OCI-LY1 (cell line): Measurements from ENCODE around the gene SAE1.

ENCODE experiments used
- H2AFZ ChIP-seq: fragments of 200-600 bp; sonication (generic), shearing (Covaris generic); 2 replicates; pipeline ENCODE4 v1.6.0; 2014; ENCODE audit warnings: antibody characterized with exemption, mild to moderate bottlenecking, low read length
- H3F3A ChIP-seq: fragments of 200-600 bp; sonication (generic), shearing (Covaris generic); 2 replicates; pipeline ENCODE4 v1.6.0; 2014; ENCODE audit warnings: mild to moderate bottlenecking, antibody characterized with exemption, low read length, moderate library complexity; ENCODE audit not compliant: insufficient read depth
- H3K27ac ChIP-seq: fragments of 200-600 bp; sonication (generic); 2 replicates; pipeline ENCODE4 v1.5.1; 2014; ENCODE audit warnings: low read length, mixed run types, mild to moderate bottlenecking, low read depth; ENCODE audit not compliant: poor library complexity, severe bottlenecking
- H3K27me3 ChIP-seq: fragments of 200-600 bp; sonication (generic); 2 replicates; pipeline ENCODE4 v1.6.0; 2014; ENCODE audit warnings: antibody characterized with exemption, mild to moderate bottlenecking, low read length, moderate library complexity; ENCODE audit not compliant: insufficient read depth
- H3K36me3 ChIP-seq: fragments of 200-600 bp; sonication (generic); 2 replicates; pipeline ENCODE4 v1.6.1; 2014; ENCODE audit warnings: mild to moderate bottlenecking, antibody characterized with exemption, low read length, moderate library complexity, mixed read lengths; ENCODE audit not compliant: insufficient read depth
- H3K4me1 ChIP-seq: fragments of 200-600 bp; sonication (generic); 2 replicates; pipeline ENCODE4 v1.5.1; 2014; ENCODE audit warnings: mild to moderate bottlenecking, low read length, moderate library complexity; ENCODE audit not compliant: insufficient read depth, severe bottlenecking
- H3K4me2 ChIP-seq: fragments of 200-600 bp; sonication (generic), shearing (Covaris generic); 2 replicates; pipeline ENCODE4 v1.6.1; 2014; ENCODE audit warnings: low read length
- H3K4me3 ChIP-seq: fragments of 200-600 bp; sonication (generic); 2 replicates; pipeline ENCODE4 v1.5.1; 2014; ENCODE audit warnings: low read length, low read depth, mild to moderate bottlenecking, mixed read lengths; ENCODE audit not compliant: poor library complexity, severe bottlenecking
- H3K79me2 ChIP-seq: fragments of 200-600 bp; shearing (Covaris generic); 2 replicates; pipeline ENCODE4 v1.6.1; 2016; ENCODE audit warnings: mixed run types, low read length, mixed read lengths; ENCODE audit not compliant: insufficient read depth
- H3K9ac ChIP-seq: fragments of 200-600 bp; sonication (generic), shearing (Covaris generic); 2 replicates; pipeline ENCODE4 v1.6.1; 2014; ENCODE audit warnings: mild to moderate bottlenecking, low read length, mixed read lengths
- H3K9me2 ChIP-seq: fragments of 200-600 bp; sonication (generic), shearing (Covaris generic); 2 replicates; pipeline ENCODE4 v1.6.1; 2014; ENCODE audit warnings: low read depth, mild to moderate bottlenecking, low read length, mixed read lengths
- H3K9me3 ChIP-seq: fragments of 200-600 bp; shearing (Covaris generic); 2 replicates; pipeline ENCODE4 v1.6.1; 2014; ENCODE audit warnings: low read length, mixed read lengths
- H4K20me1 ChIP-seq: fragments of 200-600 bp; sonication (generic), shearing (Covaris generic); 2 replicates; pipeline ENCODE4 v1.6.0; 2016; ENCODE audit warnings: mild to moderate bottlenecking, low read length; ENCODE audit not compliant: insufficient read depth
- CTCF ChIP-seq: fragments of 200-600 bp; sonication (generic), shearing (Covaris generic); IDR thresholded peaks from 2 replicates; pipeline ENCODE4 v1.5.1; 2017; ENCODE audit warnings: mild to moderate bottlenecking, antibody characterized with exemption, low read length, moderate library complexity, mixed read lengths
- EZH2 ChIP-seq: fragments of 200-600 bp; sonication (generic), shearing (Covaris generic); IDR thresholded peaks from 2 replicates; pipeline ENCODE4 v1.8.0; 2017; ENCODE audit warnings: borderline replicate concordance, mixed run types, mild to moderate bottlenecking, antibody characterized with exemption, low read length, moderate library complexity, mixed read lengths

Gene SAE1

GRCh38 chr19:47158367-47158791 is 27.7 kb downstream of the SAE1 start:
- Histone ChIP-seq H2AFZ (no peak overlapping the region), H3K4me1 (peaks cover 21% of the 10 kb centered on the region), H3K36me3 (peaks cover 90% of the 10 kb centered on the region), H4K20me1 (no peaks in the 10 kb centered on the region), H3K79me2 (no peaks in the 10 kb centered on the region), H3F3A (no peaks in the 10 kb centered on the region), H3K27me3 (no peaks in the 10 kb centered on the region), H3K27ac (no peak overlapping the region), H3K9me2 (no peaks in the 10 kb centered on the region), H3K9ac (no peak overlapping the region), H3K9me3 (no peaks in the 10 kb centered on the region), H3K4me3 (no peak overlapping the region), H3K4me2 (no peak overlapping the region)
- TF ChIP-seq CTCF (no peak), EZH2 (no peak)

GRCh38 chr19:47158879-47159503 is 28.4 kb downstream of the SAE1 start:
- no peak for TF ChIP-seq EZH2
- no peak for TF ChIP-seq CTCF
- H3K27me3 ChIP-seq = no peaks in the 10 kb centered on the region
- no peaks in the 10 kb centered on the region for H4K20me1 ChIP-seq
- no peak overlapping the region for H3K4me3 ChIP-seq
- H3K4me2 ChIP-seq = no peak overlapping the region
- no peaks in the 10 kb centered on the region for H3K79me2 ChIP-seq
- no peaks in the 10 kb centered on the region for H3K9me2 ChIP-seq
- no peak overlapping the region for H2AFZ ChIP-seq
- H3K9me3 ChIP-seq = no peaks in the 10 kb centered on the region
- no peaks in the 10 kb centered on the region for H3F3A ChIP-seq
- peaks cover 84% of the 10 kb centered on the region for H3K36me3 ChIP-seq
- H3K9ac ChIP-seq = no peak overlapping the region
- no peak overlapping the region for H3K27ac ChIP-seq
- peaks cover 21% of the 10 kb centered on the region for H3K4me1 ChIP-seq

GRCh38 chr19:47161876-47162489 is 31.3 kb downstream of the SAE1 start:
- Histone ChIP-seq H3K79me2 (no peaks in the 10 kb centered on the region), H3K36me3 (peaks cover 73% of the 10 kb centered on the region), H3K4me1 (peaks cover 14% of the 10 kb centered on the region), H3F3A (no peaks in the 10 kb centered on the region), H3K9me3 (no peaks in the 10 kb centered on the region), H3K4me2 (no peak overlapping the region), H3K9me2 (no peaks in the 10 kb centered on the region), H3K27me3 (no peaks in the 10 kb centered on the region), H3K9ac (no peak overlapping the region), H2AFZ (no peak overlapping the region), H4K20me1 (no peaks in the 10 kb centered on the region), H3K4me3 (no peak overlapping the region), H3K27ac (no peak overlapping the region)
- no peak for TF ChIP-seq CTCF
- TF ChIP-seq EZH2 = no peak
